ENCODE results near the gene C10orf90.

C10orf90 gene

GRCh38 chr10:126468467-126468866, 202.0 kb downstream of the C10orf90 start:
- Histone ChIP-seq H3K4me3 (ENCODE audit: low read length) (no peak overlapping the region), H3K9me2 (replicated peaks; ENCODE audit: control insufficient read depth, low read length) (no peaks in the 10 kb centered on the region)

GRCh38 chr10:126465771-126466170, 204.7 kb downstream of the C10orf90 start:
- TF ChIP-seq EZH2phosphoT487 (IDR thresholded peaks at IDR 0.05; ENCODE audit: borderline replicate concordance, low read length) = no peak
- TF ChIP-seq CTCF (IDR thresholded peaks at IDR 0.05; ENCODE audit: low read depth, low read length, poor library complexity, severe bottlenecking) = no peak
- H3F3A ChIP-seq (ENCODE audit: control insufficient read depth, insufficient read depth) = no peaks in the 10 kb centered on the region
- H4K20me1 ChIP-seq (ENCODE audit: control insufficient read depth, insufficient read depth, low read depth, low read length) = no peaks in the 10 kb centered on the region
- H3K27ac ChIP-seq (ENCODE audit: low read depth, low read length) = no peak overlapping the region
- H3K79me2 ChIP-seq (ENCODE audit: control insufficient read depth, low read length) = no peaks in the 10 kb centered on the region
- H3K9me2 ChIP-seq (replicated peaks; ENCODE audit: control insufficient read depth, low read length) = no peaks in the 10 kb centered on the region
- H3K27me3 ChIP-seq (ENCODE audit: control insufficient read depth, low read length) = no peaks in the 10 kb centered on the region
- H3K4me3 ChIP-seq (ENCODE audit: low read length) = no peak overlapping the region
- no peaks in the 10 kb centered on the region for H3K9me3 ChIP-seq (ENCODE audit: control insufficient read depth, insufficient read depth, low read length)
- no peaks in the 10 kb centered on the region for H3K4me1 ChIP-seq (ENCODE audit: control insufficient read depth, low read length)
- H3K36me3 ChIP-seq (ENCODE audit: control insufficient read depth, low read length) = no peaks in the 10 kb centered on the region
- H3K4me2 ChIP-seq (ENCODE audit: low read length) = no peak overlapping the region

More at GRCh38 chr10:126468467-126468866, 202.0 kb downstream of the C10orf90 start:
- Histone ChIP-seq H3K27me3 (ENCODE audit: control insufficient read depth, low read length) (no peaks in the 10 kb centered on the region), H3K4me1 (ENCODE audit: control insufficient read depth, low read length) (no peaks in the 10 kb centered on the region), H3K4me2 (ENCODE audit: low read length) (no peak overlapping the region), H3K79me2 (ENCODE audit: control insufficient read depth, low read length) (no peaks in the 10 kb centered on the region), H3F3A (ENCODE audit: control insufficient read depth, insufficient read depth) (no peaks in the 10 kb centered on the region), H3K36me3 (ENCODE audit: control insufficient read depth, low read length) (no peaks in the 10 kb centered on the region), H3K9me3 (ENCODE audit: control insufficient read depth, insufficient read depth, low read length) (no peaks in the 10 kb centered on the region), H4K20me1 (ENCODE audit: control insufficient read depth, insufficient read depth, low read depth, low read length) (no peaks in the 10 kb centered on the region), H3K27ac (ENCODE audit: low read depth, low read length) (no peak overlapping the region)
- no peak for TF ChIP-seq EZH2phosphoT487 (IDR thresholded peaks at IDR 0.05; ENCODE audit: borderline replicate concordance, low read length)
- no peak for TF ChIP-seq CTCF (IDR thresholded peaks at IDR 0.05; ENCODE audit: low read depth, low read length, poor library complexity, severe bottlenecking)

- Histone ChIP-seq H3K79me2 (ENCODE audit: control insufficient read depth, low read length) (no peaks in the 10 kb centered on the region), H4K20me1 (ENCODE audit: control insufficient read depth, insufficient read depth, low read depth, low read length) (no peaks in the 10 kb centered on the region), H3K4me3 (ENCODE audit: low read length) (no peak overlapping the region), H3K4me1 (ENCODE audit: control insufficient read depth, low read length) (no peaks in the 10 kb centered on the region), H3K4me2 (ENCODE audit: low read length) (no peak overlapping the region), H3K9me3 (ENCODE audit: control insufficient read depth, insufficient read depth, low read length) (no peaks in the 10 kb centered on the region), H3K36me3 (ENCODE audit: control insufficient read depth, low read length) (no peaks in the 10 kb centered on the region), H3F3A (ENCODE audit: control insufficient read depth, insufficient read depth) (no peaks in the 10 kb centered on the region), H3K9me2 (replicated peaks; ENCODE audit: control insufficient read depth, low read length) (no peaks in the 10 kb centered on the region), H3K27ac (ENCODE audit: low read depth, low read length) (no peak overlapping the region), H3K27me3 (ENCODE audit: control insufficient read depth, low read length) (no peaks in the 10 kb centered on the region)
- no peak for TF ChIP-seq CTCF (IDR thresholded peaks at IDR 0.05; ENCODE audit: low read depth, low read length, poor library complexity, severe bottlenecking)
- TF ChIP-seq EZH2phosphoT487 (IDR thresholded peaks at IDR 0.05; ENCODE audit: borderline replicate concordance, low read length) = no peak
These were observed 207.2 kb downstream of the C10orf90 start for GRCh38 chr10:126463286-126463685.

All from DOHH2 (cell line).